GM13977 (cell line): ENCODE measurements around the gene AIF1L.

Experiments
- DNase-seq: peaks from one replicate; pipeline ENCODE4 v3.0.0; 2012; ENCODE audit warnings: low spot score
- in situ Hi-C: fragments of 300-500 bp; cut with MboI; formaldehyde crosslinking; loops from one replicate; pipeline ENCODE4 v1.12.0; 2022; ENCODE audit warnings: low sequenced_read_pairs, low pct_unique_long_range_greater_than_20kb, mixed read lengths, inconsistent platforms; ENCODE audit not compliant: unreplicated experiment
- TF ChIP-seq, protein P1 (sequence below): IDR thresholded peaks from 2 replicates; pipeline ENCODE4 v1.5.1; 2012; ENCODE audit warnings: mild to moderate bottlenecking, control low read depth; ENCODE audit not compliant: insufficient read depth; ENCODE audit errors: extremely low read depth, missing control alignments

Gene AIF1L

DNA sequence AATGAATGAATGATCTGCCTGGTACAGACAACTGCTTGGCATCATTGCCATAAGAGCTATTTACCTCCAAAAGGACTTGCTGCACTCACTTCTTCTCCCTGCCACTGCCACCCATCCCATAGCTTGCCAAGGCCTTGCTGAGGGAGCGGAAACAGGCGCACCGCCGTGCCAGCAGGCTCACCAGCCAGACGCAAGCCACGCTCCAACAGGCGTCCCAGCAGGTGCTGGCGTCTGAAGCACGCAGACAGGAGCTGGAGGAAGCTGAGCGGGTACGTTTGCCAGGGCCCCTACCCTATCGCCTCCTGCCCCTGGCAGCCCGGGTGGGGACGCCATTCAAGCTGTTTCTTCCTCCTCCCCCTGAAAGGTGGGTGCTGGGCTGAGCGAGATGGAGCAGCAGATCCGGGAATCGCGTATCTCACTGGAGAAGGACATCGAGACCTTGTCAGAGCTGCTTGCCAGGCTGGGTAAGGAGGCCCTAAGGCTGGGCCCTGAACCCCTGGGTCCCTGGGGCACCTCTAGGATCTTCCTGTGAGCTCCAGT lies 8.9 kb upstream of the AIF1L start:
- TF ChIP-seq, protein P1, sequence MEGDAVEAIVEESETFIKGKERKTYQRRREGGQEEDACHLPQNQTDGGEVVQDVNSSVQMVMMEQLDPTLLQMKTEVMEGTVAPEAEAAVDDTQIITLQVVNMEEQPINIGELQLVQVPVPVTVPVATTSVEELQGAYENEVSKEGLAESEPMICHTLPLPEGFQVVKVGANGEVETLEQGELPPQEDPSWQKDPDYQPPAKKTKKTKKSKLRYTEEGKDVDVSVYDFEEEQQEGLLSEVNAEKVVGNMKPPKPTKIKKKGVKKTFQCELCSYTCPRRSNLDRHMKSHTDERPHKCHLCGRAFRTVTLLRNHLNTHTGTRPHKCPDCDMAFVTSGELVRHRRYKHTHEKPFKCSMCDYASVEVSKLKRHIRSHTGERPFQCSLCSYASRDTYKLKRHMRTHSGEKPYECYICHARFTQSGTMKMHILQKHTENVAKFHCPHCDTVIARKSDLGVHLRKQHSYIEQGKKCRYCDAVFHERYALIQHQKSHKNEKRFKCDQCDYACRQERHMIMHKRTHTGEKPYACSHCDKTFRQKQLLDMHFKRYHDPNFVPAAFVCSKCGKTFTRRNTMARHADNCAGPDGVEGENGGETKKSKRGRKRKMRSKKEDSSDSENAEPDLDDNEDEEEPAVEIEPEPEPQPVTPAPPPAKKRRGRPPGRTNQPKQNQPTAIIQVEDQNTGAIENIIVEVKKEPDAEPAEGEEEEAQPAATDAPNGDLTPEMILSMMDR: no peak
- no peak for DNase-seq
- in situ Hi-C loops: no loop called here

DNA sequence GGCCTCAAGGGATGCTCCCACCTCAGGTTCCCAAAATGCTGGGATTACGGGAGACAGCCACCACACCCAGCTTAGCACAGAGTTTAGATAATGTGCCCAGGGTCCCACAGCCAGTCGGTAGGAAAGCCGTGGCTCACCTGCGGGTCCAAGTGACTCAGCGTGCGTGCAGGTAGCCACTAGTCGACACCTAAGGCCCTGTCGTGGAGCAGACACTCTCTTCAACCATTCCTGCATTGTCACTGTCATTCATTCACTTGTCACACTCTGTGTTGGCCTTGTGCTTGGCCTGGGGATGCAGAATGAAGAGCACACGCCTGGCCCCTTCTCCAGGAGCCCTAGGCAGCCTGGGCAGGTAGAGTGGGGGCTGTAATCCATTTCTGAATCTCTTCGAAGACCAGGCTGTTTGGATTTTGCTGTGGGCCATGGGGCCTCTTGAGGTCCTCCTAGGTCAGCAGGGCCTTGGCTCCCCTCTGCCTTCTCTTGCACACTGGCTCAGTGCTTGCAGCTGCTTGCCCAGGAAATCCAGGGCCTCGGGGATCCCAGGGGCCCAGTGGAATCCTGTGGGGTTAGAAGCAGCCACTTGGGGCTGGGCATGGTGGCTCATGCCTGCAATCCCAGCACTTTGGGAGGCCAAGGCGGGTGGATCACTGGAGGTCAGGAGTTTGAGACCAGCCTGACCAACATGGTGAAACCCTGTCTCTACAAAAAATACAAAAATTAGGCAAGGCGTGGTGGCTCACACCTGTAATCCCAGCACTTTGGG lies 6.1 kb upstream of the AIF1L start:
- DNase-seq: no peak
- in situ Hi-C loops: no loop called here
- TF ChIP-seq, protein P1: no peak

DNA sequence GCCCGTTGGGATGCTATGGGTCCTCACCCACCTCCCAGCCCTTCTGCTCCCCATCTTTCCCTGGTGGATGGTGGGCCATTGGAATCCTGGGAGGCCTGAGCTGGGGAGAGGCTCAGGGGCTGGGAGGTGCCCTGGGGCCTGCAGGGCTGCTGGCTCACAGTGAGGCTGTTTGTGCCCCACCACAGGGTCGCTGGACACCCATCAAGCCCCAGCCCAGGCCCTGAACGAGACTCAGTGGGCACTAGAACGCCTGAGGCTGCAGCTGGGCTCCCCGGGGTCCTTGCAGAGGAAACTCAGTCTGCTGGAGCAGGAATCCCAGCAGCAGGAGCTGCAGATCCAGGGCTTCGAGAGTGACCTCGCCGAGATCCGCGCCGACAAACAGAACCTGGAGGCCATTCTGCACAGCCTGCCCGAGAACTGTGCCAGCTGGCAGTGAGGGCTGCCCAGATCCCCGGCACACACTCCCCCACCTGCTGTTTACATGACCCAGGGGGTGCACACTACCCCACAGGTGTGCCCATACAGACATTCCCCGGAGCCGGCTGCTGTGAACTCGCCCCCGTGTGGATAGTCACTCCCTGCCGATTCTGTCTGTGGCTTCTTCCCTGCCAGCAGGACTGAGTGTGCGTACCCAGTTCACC lies 4.9 kb upstream of the AIF1L start:
- TF ChIP-seq, protein P1: no peak
- in situ Hi-C loops: no loop called here
- DNase-seq: no peak

DNA sequence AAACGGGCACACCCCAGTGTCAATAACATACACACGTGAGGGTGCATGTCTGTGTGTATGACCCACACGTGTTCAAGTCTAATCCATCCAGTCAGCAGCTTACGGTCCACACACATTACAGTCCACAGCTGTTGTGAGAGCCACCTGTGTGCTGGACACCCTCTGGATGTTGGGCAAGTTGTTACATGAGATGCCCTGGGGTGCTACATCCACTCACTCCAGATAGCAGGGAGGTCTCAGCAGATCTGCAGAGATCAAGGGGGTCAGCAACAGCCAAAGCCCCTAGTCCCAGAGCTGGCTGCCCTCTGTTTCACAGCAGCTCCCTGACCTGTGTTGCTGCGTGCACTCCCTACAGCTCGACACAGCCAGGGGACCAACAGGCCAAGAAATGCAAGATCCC lies 4.3 kb upstream of the AIF1L start:
- TF ChIP-seq, protein P1: no peak
- in situ Hi-C loops: no loop called here
- no peak for DNase-seq

DNA sequence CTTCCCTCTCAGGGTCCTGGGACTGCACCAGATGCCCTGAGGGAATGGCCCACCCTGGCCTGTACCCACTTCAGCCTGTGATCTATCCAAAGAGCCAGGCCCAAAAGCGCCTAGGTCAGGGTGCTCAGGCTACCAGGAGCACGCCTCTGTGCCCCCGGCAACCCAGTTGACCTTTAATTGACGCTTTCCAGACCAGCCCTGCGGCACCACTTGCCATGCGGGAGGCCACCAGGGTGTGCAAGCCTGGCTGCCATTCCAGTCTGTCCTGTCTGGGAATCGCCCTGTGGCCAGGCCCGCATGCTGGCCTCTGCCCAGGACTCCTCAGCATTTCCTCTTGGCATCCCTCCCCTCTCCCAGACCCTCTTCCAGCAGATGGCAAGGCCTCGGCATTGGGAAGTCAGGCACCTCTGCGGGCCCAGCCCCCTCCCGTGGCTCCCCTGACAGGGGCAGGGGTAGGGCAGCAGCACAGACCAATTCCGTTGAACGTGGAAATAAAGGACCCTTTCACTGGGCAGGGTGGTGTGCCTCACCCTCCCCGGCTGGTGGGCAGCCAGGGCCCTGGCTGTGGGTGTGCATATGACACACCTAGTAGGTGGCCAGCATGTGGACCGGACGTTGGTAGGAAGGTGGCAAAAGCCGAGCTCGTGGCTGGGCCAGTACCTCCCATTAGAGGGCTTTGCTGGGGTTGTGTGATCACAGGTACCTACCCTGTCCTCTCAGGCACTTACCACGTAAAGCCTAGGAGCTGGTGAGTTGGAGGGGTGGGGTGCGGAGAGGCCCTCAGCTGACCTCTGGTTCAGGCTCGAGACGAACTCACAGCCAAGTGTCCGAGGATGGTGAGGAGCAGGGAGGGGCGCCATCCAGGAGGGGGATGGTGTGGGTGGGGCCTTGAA lies 3.5 kb upstream of the AIF1L start:
- DNase-seq: no peak
- in situ Hi-C loops: no loop called here
- TF ChIP-seq, protein P1: no peak

DNA sequence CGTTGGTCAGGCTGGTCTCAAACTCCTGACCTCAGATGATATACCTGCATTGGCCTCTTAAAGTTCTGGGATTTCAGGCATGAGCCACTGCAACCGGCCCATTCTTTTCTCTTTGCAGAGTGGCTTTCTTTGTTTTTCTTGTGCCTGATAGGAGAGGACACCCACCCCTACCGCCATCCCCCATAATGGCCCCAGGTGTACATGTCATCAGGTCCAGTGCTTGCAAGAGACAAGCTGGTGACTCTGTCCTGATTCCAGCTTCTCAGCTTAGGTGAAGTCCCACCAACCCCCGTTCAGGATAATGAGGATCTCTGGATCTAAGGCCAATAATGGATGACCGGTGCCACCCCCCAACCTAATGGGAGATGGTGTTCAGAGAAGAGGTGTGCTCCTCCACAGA lies 2.3 kb upstream of the AIF1L start:
- DNase-seq: no peak
- TF ChIP-seq, protein P1: no peak
- in situ Hi-C loops: no loop called here
